Measurements from ENCODE around the gene FGF14.

Gene FGF14

DNA sequence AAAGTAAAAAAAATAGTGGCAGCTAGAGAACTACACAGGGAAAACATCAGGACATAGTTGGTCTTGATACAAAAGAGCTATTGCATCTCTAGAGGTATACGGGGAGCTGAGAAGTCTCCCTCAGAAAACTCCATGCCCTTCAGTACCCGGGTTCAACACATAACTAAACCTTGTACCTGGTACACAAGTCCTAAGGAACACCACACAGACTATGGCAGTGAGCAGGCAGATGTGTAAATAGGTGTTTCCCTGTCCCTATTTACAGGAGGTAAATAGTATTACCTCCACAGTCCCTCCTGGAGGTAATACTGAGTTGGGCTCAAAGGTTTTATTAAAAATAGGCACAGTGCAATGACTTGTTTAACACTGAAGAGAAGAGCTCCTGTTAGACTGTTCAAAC lies 5.9 kb downstream of the FGF14 start:
- H3K4me3 ChIP-seq (ENCODE audit: low read depth in 1 of 2, low read length in 2 of 2) = no peak overlapping the region
- peaks cover 7 to 10% of the 10 kb centered on the region in 2 donors for H3K4me1 ChIP-seq (ENCODE audit: control insufficient read depth in 1 of 2, insufficient read depth in 2 of 2, low read length in 2 of 2)
- no peaks in the 10 kb centered on the region for H3K9me3 ChIP-seq (ENCODE audit: control insufficient read depth in 1 of 2, low read length in 2 of 2)
- H3K36me3 ChIP-seq (ENCODE audit: control insufficient read depth in 1 of 2, insufficient read depth in 2 of 2, low read length in 2 of 2) = no peaks in the 10 kb centered on the region
- H3K27ac ChIP-seq (ENCODE audit: low read depth, low read length) = no peak overlapping the region
- no peak overlapping the region for H3K9ac ChIP-seq (ENCODE audit: low read depth in 1 of 2, low read length in 2 of 2)
- peaks cover 15 to 17% of the 10 kb centered on the region in 2 donors for H3K27me3 ChIP-seq (ENCODE audit: control insufficient read depth in 1 of 2, insufficient read depth in 2 of 2, low read length in 2 of 2)

- Histone ChIP-seq H3K4me1 (ENCODE audit: control insufficient read depth in 1 of 2, insufficient read depth in 2 of 2, low read length in 2 of 2) (peaks cover 6 to 7% of the 10 kb centered on the region in 2 donors), H3K9me3 (ENCODE audit: control insufficient read depth in 1 of 2, low read length in 2 of 2) (no peaks in the 10 kb centered on the region), H3K4me3 (ENCODE audit: low read depth in 1 of 2, low read length in 2 of 2) (peak overlapping the region; percentile 87), H3K27me3 (ENCODE audit: control insufficient read depth in 1 of 2, insufficient read depth in 2 of 2, low read length in 2 of 2) (peaks cover 10% of the 10 kb centered on the region in 2 donors), H3K27ac (ENCODE audit: low read depth, low read length) (no peak overlapping the region), H3K9ac (ENCODE audit: low read depth in 1 of 2, low read length in 2 of 2) (no peak overlapping the region), H3K36me3 (ENCODE audit: control insufficient read depth in 1 of 2, insufficient read depth in 2 of 2, low read length in 2 of 2) (no peaks in the 10 kb centered on the region)
Measured at GRCh38 chr13:102395174-102395573, 6.7 kb downstream of the FGF14 start.

GRCh38 chr13:102394158-102395053 lies 7.4 kb downstream of the FGF14 start:
- H3K4me3 ChIP-seq (ENCODE audit: low read depth in 1 of 2, low read length in 2 of 2) = peak overlapping the region; percentile 87
- peaks cover 2 to 4% of the 10 kb centered on the region in 2 donors for H3K27me3 ChIP-seq (ENCODE audit: control insufficient read depth in 1 of 2, insufficient read depth in 2 of 2, low read length in 2 of 2)
- H3K4me1 ChIP-seq (ENCODE audit: control insufficient read depth in 1 of 2, insufficient read depth in 2 of 2, low read length in 2 of 2) = peaks cover 6 to 7% of the 10 kb centered on the region in 2 donors
- H3K9ac ChIP-seq (ENCODE audit: low read depth in 1 of 2, low read length in 2 of 2) = peak overlapping the region; percentile 39 to 48
- no peak overlapping the region for H3K27ac ChIP-seq (ENCODE audit: low read depth, low read length)
- H3K36me3 ChIP-seq (ENCODE audit: control insufficient read depth in 1 of 2, insufficient read depth in 2 of 2, low read length in 2 of 2) = no peaks in the 10 kb centered on the region
- H3K9me3 ChIP-seq (ENCODE audit: control insufficient read depth in 1 of 2, low read length in 2 of 2) = no peaks in the 10 kb centered on the region

DNA sequence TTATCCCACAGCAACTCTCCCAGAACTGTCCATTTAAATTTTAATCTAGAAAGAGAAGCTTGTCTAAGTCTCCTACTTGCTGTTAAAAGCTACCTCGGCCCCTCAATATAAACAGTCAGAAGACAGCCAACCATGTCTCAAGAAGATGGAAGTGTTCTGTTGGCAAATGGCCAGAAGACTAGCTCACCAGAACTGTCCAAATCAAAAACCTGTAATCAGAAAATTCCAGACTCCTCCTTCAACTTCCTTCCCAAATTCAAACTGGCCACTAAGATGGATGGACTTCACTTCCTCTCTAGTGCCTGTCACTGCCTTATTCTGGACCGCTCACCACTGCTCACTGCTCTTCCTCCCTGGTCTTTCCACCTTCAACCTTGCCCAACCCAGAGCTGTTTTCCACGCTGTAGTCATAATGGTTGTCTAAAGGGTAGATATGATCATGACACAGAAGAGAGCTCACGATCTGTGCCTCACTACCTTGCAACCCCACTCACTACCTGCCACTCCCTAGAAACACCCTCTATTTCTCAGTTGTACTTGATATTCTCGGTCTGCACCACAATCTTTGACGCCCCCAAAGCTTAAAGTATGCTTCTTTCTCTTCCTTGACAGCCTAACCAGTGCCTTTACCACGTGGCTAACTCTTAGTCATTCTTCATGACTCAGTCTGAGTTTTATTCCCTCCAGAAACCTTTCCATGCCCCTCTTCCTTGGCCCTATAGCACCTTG lies 9.2 kb downstream of the FGF14 start:
- H3K4me3 ChIP-seq (ENCODE audit: low read depth in 1 of 2, low read length in 2 of 2) = no peak overlapping the region
- H3K9me3 ChIP-seq (ENCODE audit: control insufficient read depth in 1 of 2, low read length in 2 of 2) = no peaks in the 10 kb centered on the region
- H3K4me1 ChIP-seq (ENCODE audit: control insufficient read depth in 1 of 2, insufficient read depth in 2 of 2, low read length in 2 of 2) = peaks cover 6 to 7% of the 10 kb centered on the region in 2 donors
- no peak overlapping the region for H3K9ac ChIP-seq (ENCODE audit: low read depth in 1 of 2, low read length in 2 of 2)
- H3K27ac ChIP-seq (ENCODE audit: low read depth, low read length) = no peak overlapping the region
- H3K27me3 ChIP-seq (ENCODE audit: control insufficient read depth in 1 of 2, insufficient read depth in 2 of 2, low read length in 2 of 2) = no peaks in the 10 kb centered on the region
- H3K36me3 ChIP-seq (ENCODE audit: control insufficient read depth in 1 of 2, insufficient read depth in 2 of 2, low read length in 2 of 2) = no peaks in the 10 kb centered on the region

- Histone ChIP-seq H3K4me3 (ENCODE audit: low read depth in 1 of 2, low read length in 2 of 2) (no peak overlapping the region), H3K9me3 (ENCODE audit: control insufficient read depth in 1 of 2, low read length in 2 of 2) (no peaks in the 10 kb centered on the region), H3K4me1 (ENCODE audit: control insufficient read depth in 1 of 2, insufficient read depth in 2 of 2, low read length in 2 of 2) (no peaks in the 10 kb centered on the region), H3K27me3 (ENCODE audit: control insufficient read depth in 1 of 2, insufficient read depth in 2 of 2, low read length in 2 of 2) (no peaks in the 10 kb centered on the region), H3K27ac (ENCODE audit: low read depth, low read length) (no peak overlapping the region), H3K36me3 (ENCODE audit: control insufficient read depth in 1 of 2, insufficient read depth in 2 of 2, low read length in 2 of 2) (no peaks in the 10 kb centered on the region), H3K9ac (ENCODE audit: low read depth in 1 of 2, low read length in 2 of 2) (no peak overlapping the region)
Measured at GRCh38 chr13:102386461-102386860, 15.4 kb downstream of the FGF14 start.

GRCh38 chr13:102380012-102380411 lies 21.8 kb downstream of the FGF14 start:
- H3K4me1 ChIP-seq (ENCODE audit: control insufficient read depth in 1 of 2, insufficient read depth in 2 of 2, low read length in 2 of 2) = no peaks in the 10 kb centered on the region
- H3K9me3 ChIP-seq (ENCODE audit: control insufficient read depth in 1 of 2, low read length in 2 of 2) = no peaks in the 10 kb centered on the region
- no peak overlapping the region for H3K4me3 ChIP-seq (ENCODE audit: low read depth in 1 of 2, low read length in 2 of 2)
- no peaks in the 10 kb centered on the region for H3K27me3 ChIP-seq (ENCODE audit: control insufficient read depth in 1 of 2, insufficient read depth in 2 of 2, low read length in 2 of 2)
- H3K27ac ChIP-seq (ENCODE audit: low read depth, low read length) = no peak overlapping the region
- H3K36me3 ChIP-seq (ENCODE audit: control insufficient read depth in 1 of 2, insufficient read depth in 2 of 2, low read length in 2 of 2) = no peaks in the 10 kb centered on the region
- no peak overlapping the region for H3K9ac ChIP-seq (ENCODE audit: low read depth in 1 of 2, low read length in 2 of 2)

DNA sequence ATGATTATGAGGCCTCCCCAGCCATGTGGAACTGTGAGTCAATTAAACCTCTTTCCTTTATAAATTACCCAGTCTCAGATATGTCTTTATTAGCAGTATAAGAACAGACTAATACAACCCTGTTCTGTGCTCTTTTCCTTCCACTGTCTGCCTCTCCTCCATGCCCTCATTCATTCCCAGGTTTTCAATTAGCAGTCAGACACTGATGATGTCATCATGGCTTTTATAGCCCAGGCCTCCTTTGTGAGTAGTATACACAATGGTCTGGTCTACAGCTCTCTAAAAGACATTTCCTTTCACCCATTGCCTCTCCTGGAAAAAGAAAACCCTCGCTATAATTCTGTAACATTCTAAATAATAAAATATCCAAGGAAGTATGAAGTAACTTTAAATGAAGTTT lies 25.5 kb downstream of the FGF14 start:
- Histone ChIP-seq H3K36me3 (ENCODE audit: control insufficient read depth in 1 of 2, insufficient read depth in 2 of 2, low read length in 2 of 2) (no peaks in the 10 kb centered on the region), H3K9ac (ENCODE audit: low read depth in 1 of 2, low read length in 2 of 2) (no peak overlapping the region), H3K27ac (ENCODE audit: low read depth, low read length) (no peak overlapping the region), H3K4me3 (ENCODE audit: low read depth in 1 of 2, low read length in 2 of 2) (no peak overlapping the region), H3K27me3 (ENCODE audit: control insufficient read depth in 1 of 2, insufficient read depth in 2 of 2, low read length in 2 of 2) (no peaks in the 10 kb centered on the region), H3K9me3 (ENCODE audit: control insufficient read depth in 1 of 2, low read length in 2 of 2) (no peaks in the 10 kb centered on the region), H3K4me1 (ENCODE audit: control insufficient read depth in 1 of 2, insufficient read depth in 2 of 2, low read length in 2 of 2) (no peaks in the 10 kb centered on the region)

GRCh38 chr13:102374726-102375125 lies 27.1 kb downstream of the FGF14 start:
- no peak overlapping the region for H3K4me3 ChIP-seq (ENCODE audit: low read depth in 1 of 2, low read length in 2 of 2)
- H3K27ac ChIP-seq (ENCODE audit: low read depth, low read length) = no peak overlapping the region
- H3K9ac ChIP-seq (ENCODE audit: low read depth in 1 of 2, low read length in 2 of 2) = no peak overlapping the region
- H3K36me3 ChIP-seq (ENCODE audit: control insufficient read depth in 1 of 2, insufficient read depth in 2 of 2, low read length in 2 of 2) = no peaks in the 10 kb centered on the region
- no peaks in the 10 kb centered on the region for H3K4me1 ChIP-seq (ENCODE audit: control insufficient read depth in 1 of 2, insufficient read depth in 2 of 2, low read length in 2 of 2)
- H3K27me3 ChIP-seq (ENCODE audit: control insufficient read depth in 1 of 2, insufficient read depth in 2 of 2, low read length in 2 of 2) = no peaks in the 10 kb centered on the region
- H3K9me3 ChIP-seq (ENCODE audit: control insufficient read depth in 1 of 2, low read length in 2 of 2) = no peaks in the 10 kb centered on the region

- Histone ChIP-seq H3K27me3 (ENCODE audit: control insufficient read depth in 1 of 2, insufficient read depth in 2 of 2, low read length in 2 of 2) (no peaks in the 10 kb centered on the region), H3K9ac (ENCODE audit: low read depth in 1 of 2, low read length in 2 of 2) (no peak overlapping the region), H3K4me3 (ENCODE audit: low read depth in 1 of 2, low read length in 2 of 2) (no peak overlapping the region), H3K9me3 (ENCODE audit: control insufficient read depth in 1 of 2, low read length in 2 of 2) (no peaks in the 10 kb centered on the region), H3K36me3 (ENCODE audit: control insufficient read depth in 1 of 2, insufficient read depth in 2 of 2, low read length in 2 of 2) (no peaks in the 10 kb centered on the region), H3K4me1 (ENCODE audit: control insufficient read depth in 1 of 2, insufficient read depth in 2 of 2, low read length in 2 of 2) (no peaks in the 10 kb centered on the region), H3K27ac (ENCODE audit: low read depth, low read length) (no peak overlapping the region)
Measured at GRCh38 chr13:102374233-102374632, 27.6 kb downstream of the FGF14 start.

GRCh38 chr13:102373221-102373620 lies 28.6 kb downstream of the FGF14 start:
- H3K9ac ChIP-seq (ENCODE audit: low read depth in 1 of 2, low read length in 2 of 2) = no peak overlapping the region
- H3K4me1 ChIP-seq (ENCODE audit: control insufficient read depth in 1 of 2, insufficient read depth in 2 of 2, low read length in 2 of 2) = no peaks in the 10 kb centered on the region
- H3K9me3 ChIP-seq (ENCODE audit: control insufficient read depth in 1 of 2, low read length in 2 of 2) = no peaks in the 10 kb centered on the region
- H3K4me3 ChIP-seq (ENCODE audit: low read depth in 1 of 2, low read length in 2 of 2) = no peak overlapping the region
- H3K36me3 ChIP-seq (ENCODE audit: control insufficient read depth in 1 of 2, insufficient read depth in 2 of 2, low read length in 2 of 2) = no peaks in the 10 kb centered on the region
- H3K27ac ChIP-seq (ENCODE audit: low read depth, low read length) = no peak overlapping the region
- no peaks in the 10 kb centered on the region for H3K27me3 ChIP-seq (ENCODE audit: control insufficient read depth in 1 of 2, insufficient read depth in 2 of 2, low read length in 2 of 2)
